Measurements from ENCODE around the gene SLC35E1. TPM values are rescaled to one million over a fixed set of nuclear protein-coding genes. Genes with fewer than 3 reads are reported as not detected.

The SLC35E1 gene
- total RNA-seq, 2 experiments from 2014 or later: 51.5 to 72.1 TPM

- intact Hi-C loops (cut with DNase I, micrococcal nuclease): loop anchor here in 1 of 2 experiments (10.0 kb wide), 1 partner anchor 493 kb away; the partner anchor contains the start of genes HAUS8 and MYO9B
- H3K27ac Mint-ChIP-seq: peak overlapping the region; percentile 61
- ChIA-PET CTCF (interaction anchor here (1.0 to 1.3 kb wide), 2 partner anchors 15 to 46 kb away, joined by 4 to 5 read pairs; no protein-coding TSS in a partner anchor), POLR2A (interaction anchor here (0.9 kb wide), 1 partner anchor 44 kb away, joined by 3 read pairs; no protein-coding TSS in a partner anchor)
- no peaks in the 10 kb centered on the region for H3K9me3 Mint-ChIP-seq (ENCODE audit: low read depth)
- no peak for DNase-seq
- H3K4me3 Mint-ChIP-seq: no peak overlapping the region
- no peak for ATAC-seq
- H3K27me3 Mint-ChIP-seq: no peaks in the 10 kb centered on the region
- peaks cover 51% of the 10 kb centered on the region for H3K4me1 Mint-ChIP-seq
- peaks cover 12% of the 10 kb centered on the region for H3K36me3 Mint-ChIP-seq (ENCODE audit: low read depth)
These were observed 9.1 kb upstream of the SLC35E1 start for GRCh38 chr19:16581145-16581970.

DNA sequence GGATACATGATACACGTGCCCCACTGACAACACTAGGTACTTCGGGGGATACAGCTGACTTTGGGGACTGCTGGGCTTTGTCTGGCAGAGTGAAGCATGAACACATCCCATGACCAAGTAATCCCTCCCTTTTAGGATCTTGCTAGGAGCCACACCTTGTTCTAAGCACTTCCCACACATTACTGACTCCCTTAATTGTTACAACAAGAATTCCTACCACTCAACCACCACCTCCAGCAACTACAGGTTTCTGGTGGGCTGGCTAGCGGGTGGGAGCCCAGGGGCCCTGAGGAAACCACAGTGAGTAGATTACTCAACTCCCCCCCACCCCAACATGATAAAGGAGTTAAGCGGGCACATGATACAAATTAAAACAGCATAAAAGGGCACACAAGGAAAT is 7.2 kb upstream of the SLC35E1 start:
- CTCF ChIA-PET: no interaction called here
- POLR2A ChIA-PET: no interaction called here
- Mint-ChIP-seq H3K9me3 (ENCODE audit: low read depth) (no peaks in the 10 kb centered on the region), H3K4me1 (peaks cover 45% of the 10 kb centered on the region), H3K27ac (peak overlapping the region; percentile 72), H3K27me3 (no peaks in the 10 kb centered on the region), H3K36me3 (ENCODE audit: low read depth) (peaks cover 12% of the 10 kb centered on the region), H3K4me3 (no peak overlapping the region)
- intact Hi-C loops (cut with DNase I, micrococcal nuclease): no loop called here
- DNase-seq: no peak
- no peak for ATAC-seq

DNA sequence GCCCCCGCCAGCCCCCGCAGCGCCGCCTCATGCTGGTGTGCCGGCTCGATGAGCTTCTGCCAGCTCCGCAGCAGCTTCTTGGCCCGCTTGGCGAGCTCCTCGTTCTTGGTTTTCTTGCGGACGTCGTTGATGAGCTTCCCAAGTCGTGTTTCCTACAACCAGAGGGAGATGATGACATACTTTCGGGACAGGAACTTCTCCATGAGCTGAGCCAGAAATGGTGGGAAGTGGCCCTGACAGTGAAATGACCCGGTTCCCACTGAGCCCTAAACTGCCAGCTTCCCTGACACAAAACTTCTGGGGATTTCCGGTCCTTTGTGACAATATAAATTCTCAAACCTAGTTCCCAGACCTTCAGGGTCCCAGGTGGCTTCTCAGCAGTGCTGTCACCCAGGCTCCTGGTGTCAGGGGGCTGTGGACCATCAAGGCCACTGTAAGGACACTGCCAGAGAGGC is 5.3 kb upstream of the SLC35E1 start:
- Mint-ChIP-seq H3K4me3 (no peak overlapping the region), H3K27ac (no peak overlapping the region), H3K36me3 (ENCODE audit: low read depth) (peaks cover 22% of the 10 kb centered on the region), H3K27me3 (no peaks in the 10 kb centered on the region), H3K9me3 (ENCODE audit: low read depth) (no peaks in the 10 kb centered on the region), H3K4me1 (peaks cover 45% of the 10 kb centered on the region)
- no peak for DNase-seq
- no peak for ATAC-seq
- ChIA-PET CTCF (interaction anchor here (0.5 kb wide), 1 partner anchor 45 kb away, joined by 3 read pairs; no protein-coding TSS in a partner anchor), POLR2A (no interaction called here)
- intact Hi-C loops (cut with DNase I, micrococcal nuclease): no loop called here

DNA sequence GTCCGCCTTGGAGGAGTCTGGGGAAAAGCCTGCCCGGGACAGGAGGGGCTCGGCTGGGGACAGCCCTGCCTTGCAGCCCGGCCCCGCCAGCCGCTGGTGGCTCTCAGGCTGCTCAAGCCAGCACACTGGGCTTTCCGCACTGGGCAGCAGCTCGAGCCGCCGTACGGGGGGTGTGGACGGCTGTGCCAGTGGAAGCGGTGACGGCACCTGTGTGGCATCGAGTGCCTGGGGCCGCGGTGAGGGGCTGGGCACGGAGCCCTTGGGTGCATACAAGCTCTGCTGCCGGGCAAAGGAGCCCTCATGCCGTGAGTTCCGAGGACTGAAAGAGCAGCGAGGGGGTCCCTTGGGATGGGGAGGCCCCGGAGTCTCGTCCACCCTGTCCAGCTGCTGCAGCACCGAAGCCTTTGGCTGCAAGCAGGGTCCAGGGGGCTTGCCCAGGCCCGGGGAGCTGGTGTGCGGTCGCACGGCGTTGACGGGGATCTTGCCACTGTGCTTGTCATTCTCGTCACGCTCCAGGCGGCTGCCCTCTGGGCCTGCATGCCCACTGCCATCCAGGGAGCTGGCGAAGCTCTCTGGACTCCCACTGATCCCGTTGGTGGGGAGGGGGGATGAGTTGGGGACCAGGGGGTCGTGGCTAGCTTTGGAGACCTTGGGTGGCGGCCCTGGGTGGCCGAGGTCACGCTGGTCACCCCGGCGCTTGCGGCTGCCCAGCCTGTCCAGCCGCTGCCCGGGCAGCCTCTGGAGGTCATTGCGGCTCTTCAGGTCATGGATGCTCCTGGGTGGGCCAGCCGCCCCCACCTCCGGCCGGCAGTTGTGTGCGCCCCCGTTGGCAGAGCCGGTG is 4.7 kb upstream of the SLC35E1 start:
- Mint-ChIP-seq H3K9me3 (ENCODE audit: low read depth) (no peaks in the 10 kb centered on the region), H3K27me3 (no peaks in the 10 kb centered on the region), H3K4me3 (no peak overlapping the region), H3K4me1 (peaks cover 42% of the 10 kb centered on the region), H3K27ac (no peak overlapping the region), H3K36me3 (ENCODE audit: low read depth) (peaks cover 25% of the 10 kb centered on the region)
- CTCF ChIA-PET: interaction anchor here (0.5 kb wide), 1 partner anchor 46 kb away, joined by 3 read pairs; no protein-coding TSS in a partner anchor
- POLR2A ChIA-PET: no interaction called here
- ATAC-seq: no peak
- DNase-seq: no peak
- intact Hi-C loops (cut with DNase I, micrococcal nuclease): no loop called here

GRCh38 chr19:16575861-16576689 is 3.9 kb upstream of the SLC35E1 start:
- DNase-seq (no peak), ATAC-seq (no peak)
- intact Hi-C loops (cut with DNase I, micrococcal nuclease): no loop called here
- Mint-ChIP-seq H3K36me3 (ENCODE audit: low read depth) (peaks cover 29% of the 10 kb centered on the region), H3K9me3 (ENCODE audit: low read depth) (no peaks in the 10 kb centered on the region), H3K27ac (no peak overlapping the region), H3K27me3 (no peaks in the 10 kb centered on the region), H3K4me1 (peaks cover 43% of the 10 kb centered on the region), H3K4me3 (no peak overlapping the region)
- ChIA-PET POLR2A (no interaction called here), CTCF (interaction anchor here (0.7 kb wide), 1 partner anchor 39 kb away, joined by 3 read pairs; no protein-coding TSS in a partner anchor)

- POLR2A ChIA-PET: no interaction called here
- H3K4me3 Mint-ChIP-seq: no peak overlapping the region
- DNase-seq (no peak), ATAC-seq (no peak)
- peaks cover 35% of the 10 kb centered on the region for H3K36me3 Mint-ChIP-seq (ENCODE audit: low read depth)
- peak overlapping the region; percentile 9 for H3K27ac Mint-ChIP-seq
- CTCF ChIA-PET: no interaction called here
- intact Hi-C loops (cut with DNase I, micrococcal nuclease): no loop called here
- no peaks in the 10 kb centered on the region for H3K9me3 Mint-ChIP-seq (ENCODE audit: low read depth)
- no peaks in the 10 kb centered on the region for H3K27me3 Mint-ChIP-seq
- peaks cover 48% of the 10 kb centered on the region for H3K4me1 Mint-ChIP-seq
These were observed 3.1 kb upstream of the SLC35E1 start for GRCh38 chr19:16575282-16575681.

GRCh38 chr19:16573925-16574324 is 1.7 kb upstream of the SLC35E1 start:
- ChIA-PET CTCF (interaction anchor here (1.5 to 2.0 kb wide), 3 partner anchors 11 to 52 kb away, joined by 4 to 9 read pairs (median 8); no protein-coding TSS in a partner anchor), POLR2A (interaction anchor here (0.6 to 2.5 kb wide), 5 partner anchors 11 to 54 kb away, joined by 3 to 11 read pairs (median 4); partner anchors contain the start of gene MED26)
- DNase-seq (no peak), ATAC-seq (no peak)
- H3K27ac Mint-ChIP-seq: peak overlapping the region; percentile 66
- peak overlapping the region; percentile 96 for H3K4me3 Mint-ChIP-seq
- H3K27me3 Mint-ChIP-seq: no peaks in the 10 kb centered on the region
- intact Hi-C loops (cut with DNase I, micrococcal nuclease): loop anchor here (5.0 kb wide), 2 partner anchors 53 to 503 kb away; partner anchors contain the start of genes HAUS8 (in 1 of the 2), MED26 (in 1 of the 2) and MYO9B (in 1 of the 2)
- H3K9me3 Mint-ChIP-seq (ENCODE audit: low read depth): no peaks in the 10 kb centered on the region
- peaks cover 48% of the 10 kb centered on the region for H3K36me3 Mint-ChIP-seq (ENCODE audit: low read depth)
- peaks cover 49% of the 10 kb centered on the region for H3K4me1 Mint-ChIP-seq

DNA sequence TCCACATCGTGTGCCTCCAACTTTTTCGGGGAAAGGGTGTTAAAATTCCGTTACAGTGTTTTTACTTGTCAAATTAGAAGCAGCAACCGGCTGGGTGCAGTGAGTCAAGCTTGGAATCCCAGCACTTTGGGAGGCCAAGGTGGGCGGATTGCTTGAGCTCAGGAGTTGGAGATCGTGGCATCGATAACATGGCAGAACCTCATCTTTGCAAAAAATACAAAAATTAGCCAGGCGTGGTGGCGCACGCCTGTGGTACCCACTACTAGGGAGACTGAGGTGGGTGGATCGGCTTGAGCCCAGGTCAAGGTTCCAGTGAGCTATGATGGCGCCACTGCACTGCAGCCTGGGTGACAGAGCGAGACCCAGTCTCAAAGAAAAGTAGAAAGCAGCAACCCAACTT is 1.1 kb upstream of the SLC35E1 start:
- Mint-ChIP-seq H3K9me3 (ENCODE audit: low read depth) (no peaks in the 10 kb centered on the region), H3K4me3 (peak overlapping the region; percentile 96), H3K36me3 (ENCODE audit: low read depth) (peaks cover 50% of the 10 kb centered on the region), H3K27ac (peak overlapping the region; percentile 96), H3K4me1 (peaks cover 51% of the 10 kb centered on the region), H3K27me3 (no peaks in the 10 kb centered on the region)
- ChIA-PET POLR2A (interaction anchor here (0.6 to 2.5 kb wide), 6 partner anchors 11 to 55 kb away, joined by 3 to 11 read pairs (median 4); partner anchors contain the start of gene MED26), CTCF (interaction anchor here (0.6 to 2.0 kb wide), 5 partner anchors 11 to 54 kb away, joined by 3 to 9 read pairs (median 4); partner anchors contain the start of gene MED26)
- intact Hi-C loops (cut with DNase I, micrococcal nuclease): loop anchor here (5.0 kb wide), 2 partner anchors 54 to 504 kb away; partner anchors contain the start of genes HAUS8 (in 1 of the 2), MED26 (in 1 of the 2) and MYO9B (in 1 of the 2)
- DNase-seq: no peak
- ATAC-seq: no peak

DNA sequence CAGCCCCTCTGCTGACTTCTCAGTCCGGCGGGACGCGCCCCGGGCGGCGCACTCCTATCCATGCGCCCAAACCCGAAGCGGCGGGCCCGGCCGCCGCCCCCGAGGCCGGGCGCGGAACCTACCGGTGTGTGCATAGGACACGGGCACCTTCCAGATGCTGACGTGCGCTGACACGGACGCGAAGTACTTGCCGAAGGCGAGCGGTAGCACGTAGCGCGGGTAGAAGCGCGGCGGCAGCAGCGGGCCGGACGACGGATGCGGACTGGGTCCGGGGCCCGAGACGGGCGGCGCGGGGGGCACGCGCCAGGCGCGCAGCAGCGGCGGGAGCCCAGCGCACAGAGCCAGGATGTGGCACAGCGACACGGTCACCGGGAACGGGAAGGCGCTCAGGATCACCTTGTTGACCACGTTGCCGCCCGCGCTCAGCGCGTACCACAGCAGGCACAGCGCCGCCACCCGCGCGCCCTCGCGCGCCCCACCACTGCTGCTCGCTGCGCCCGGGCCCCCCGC is 338 bp downstream of the SLC35E1 start:
- DNase-seq (peak; percentile 70), ATAC-seq (peak; percentile 36)
- H3K27ac Mint-ChIP-seq: peak overlapping the region; percentile 79
- peaks cover 54% of the 10 kb centered on the region for H3K4me1 Mint-ChIP-seq
- peak overlapping the region; percentile 96 for H3K4me3 Mint-ChIP-seq
- intact Hi-C loops (cut with DNase I, micrococcal nuclease): loop anchor here (1.0 to 5.0 kb wide), 11 partner anchors 12 to 695 kb away; partner anchors contain the start of genes CHERP (in 2 of the 2), MED26 (in 2 of the 2), AP1M1 (in 1 of the 2) and BABAM1 (in 1 of the 2)
- no peaks in the 10 kb centered on the region for H3K27me3 Mint-ChIP-seq
- H3K36me3 Mint-ChIP-seq (ENCODE audit: low read depth): peaks cover 57% of the 10 kb centered on the region
- POLR2A ChIA-PET: interaction anchor here (0.5 to 2.5 kb wide), 2 partner anchors 16 to 29 kb away, joined by 4 to 11 read pairs; no protein-coding TSS in a partner anchor
- H3K9me3 Mint-ChIP-seq (ENCODE audit: low read depth): no peaks in the 10 kb centered on the region
- CTCF ChIA-PET: interaction anchor here (1.1 to 2.0 kb wide), 2 partner anchors 16 to 29 kb away, joined by 3 to 8 read pairs; partner anchors contain the start of gene CHERP

DNA sequence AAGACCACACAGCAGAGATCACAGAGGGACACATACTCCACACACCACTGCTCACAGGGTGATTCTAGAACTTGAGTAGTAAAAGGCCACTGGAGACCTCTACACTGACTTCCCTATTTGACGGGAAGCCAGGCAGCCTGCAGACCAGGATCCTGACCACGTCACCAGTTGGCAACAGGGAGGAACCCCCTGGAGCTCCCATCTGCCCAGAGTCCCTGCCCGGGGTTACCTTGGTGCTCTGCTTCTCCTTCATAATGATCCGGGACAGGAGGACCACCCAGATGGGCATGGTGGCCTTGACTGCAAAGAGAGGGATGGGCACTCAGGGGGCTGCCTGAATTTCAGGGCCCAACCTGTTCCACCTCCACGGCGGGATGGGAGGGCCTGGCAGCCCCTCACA is 932 bp downstream of the SLC35E1 start:
- ATAC-seq (no peak), DNase-seq (no peak)
- Mint-ChIP-seq H3K4me3 (peak overlapping the region; percentile 96), H3K36me3 (ENCODE audit: low read depth) (peaks cover 61% of the 10 kb centered on the region), H3K27ac (peak overlapping the region; percentile 79), H3K9me3 (ENCODE audit: low read depth) (peaks cover 4% of the 10 kb centered on the region), H3K4me1 (peaks cover 58% of the 10 kb centered on the region), H3K27me3 (no peaks in the 10 kb centered on the region)
- CTCF ChIA-PET: no interaction called here
- intact Hi-C loops (cut with DNase I, micrococcal nuclease): loop anchor here (5.0 kb wide), 2 partner anchors 56 to 506 kb away; partner anchors contain the start of genes HAUS8 (in 1 of the 2), MED26 (in 1 of the 2) and MYO9B (in 1 of the 2)
- POLR2A ChIA-PET: no interaction called here
